ENCODE data around the gene PLD1.

Gene PLD1

DNA sequence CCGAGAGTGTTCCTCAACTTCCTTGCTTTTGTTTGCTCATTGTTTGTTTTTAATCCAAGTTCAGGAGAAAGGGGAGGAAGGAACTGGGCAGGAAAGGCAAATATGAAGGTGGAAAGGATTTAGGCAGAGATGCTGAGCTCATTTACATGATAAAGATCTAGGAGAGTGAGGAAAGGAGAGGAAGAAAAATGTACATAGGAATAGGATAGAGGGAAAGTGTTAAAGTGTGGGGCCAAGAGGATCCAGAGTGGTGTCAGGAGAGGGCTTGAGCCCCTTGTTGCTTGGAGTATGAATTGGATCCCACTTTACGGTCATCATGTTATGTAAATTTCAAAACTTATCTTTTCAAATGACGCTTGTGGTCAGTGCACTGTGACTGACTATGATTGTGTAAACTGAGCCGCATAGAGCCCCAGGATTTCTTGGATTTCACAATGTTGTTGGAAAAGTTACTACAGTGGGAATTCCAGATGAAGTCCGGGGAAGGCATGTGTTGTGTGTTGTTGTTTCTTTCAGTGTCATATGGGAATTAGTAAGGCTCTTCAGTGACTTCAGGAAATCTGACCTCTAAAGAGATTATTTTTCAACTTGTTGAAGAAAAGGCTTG, 15.0 kb upstream of the PLD1 start:
- TF ChIP-seq, protein P1, sequence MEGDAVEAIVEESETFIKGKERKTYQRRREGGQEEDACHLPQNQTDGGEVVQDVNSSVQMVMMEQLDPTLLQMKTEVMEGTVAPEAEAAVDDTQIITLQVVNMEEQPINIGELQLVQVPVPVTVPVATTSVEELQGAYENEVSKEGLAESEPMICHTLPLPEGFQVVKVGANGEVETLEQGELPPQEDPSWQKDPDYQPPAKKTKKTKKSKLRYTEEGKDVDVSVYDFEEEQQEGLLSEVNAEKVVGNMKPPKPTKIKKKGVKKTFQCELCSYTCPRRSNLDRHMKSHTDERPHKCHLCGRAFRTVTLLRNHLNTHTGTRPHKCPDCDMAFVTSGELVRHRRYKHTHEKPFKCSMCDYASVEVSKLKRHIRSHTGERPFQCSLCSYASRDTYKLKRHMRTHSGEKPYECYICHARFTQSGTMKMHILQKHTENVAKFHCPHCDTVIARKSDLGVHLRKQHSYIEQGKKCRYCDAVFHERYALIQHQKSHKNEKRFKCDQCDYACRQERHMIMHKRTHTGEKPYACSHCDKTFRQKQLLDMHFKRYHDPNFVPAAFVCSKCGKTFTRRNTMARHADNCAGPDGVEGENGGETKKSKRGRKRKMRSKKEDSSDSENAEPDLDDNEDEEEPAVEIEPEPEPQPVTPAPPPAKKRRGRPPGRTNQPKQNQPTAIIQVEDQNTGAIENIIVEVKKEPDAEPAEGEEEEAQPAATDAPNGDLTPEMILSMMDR (IDR thresholded peaks at IDR 0.05; ENCODE audit: insufficient read depth, low read depth, low read length, missing control alignments) = no peak
- peak; percentile 75 for DNase-seq (ENCODE audit: low read depth)
- H3K4me3 ChIP-seq (ENCODE audit: low read length) = no peak overlapping the region

- peak; percentile 77 for DNase-seq (ENCODE audit: low read depth)
- H3K4me3 ChIP-seq (ENCODE audit: low read length) = no peak overlapping the region
- TF ChIP-seq, protein P1 (IDR thresholded peaks at IDR 0.05; ENCODE audit: insufficient read depth, low read depth, low read length, missing control alignments) = no peak
These were observed 14.5 kb upstream of the PLD1 start for GRCh38 chr3:171824824-171825221.

GRCh38 chr3:171824116-171824515, 13.8 kb upstream of the PLD1 start:
- TF ChIP-seq, protein P1 (IDR thresholded peaks at IDR 0.05; ENCODE audit: insufficient read depth, low read depth, low read length, missing control alignments) = no peak
- DNase-seq (ENCODE audit: low read depth) = no peak
- no peak overlapping the region for H3K4me3 ChIP-seq (ENCODE audit: low read length)

- DNase-seq (ENCODE audit: low read depth) = no peak
- H3K4me3 ChIP-seq (ENCODE audit: low read length) = no peak overlapping the region
- TF ChIP-seq, protein P1 (IDR thresholded peaks at IDR 0.05; ENCODE audit: insufficient read depth, low read depth, low read length, missing control alignments) = no peak
These were observed 12.3 kb upstream of the PLD1 start for GRCh38 chr3:171822431-171823106.

DNA sequence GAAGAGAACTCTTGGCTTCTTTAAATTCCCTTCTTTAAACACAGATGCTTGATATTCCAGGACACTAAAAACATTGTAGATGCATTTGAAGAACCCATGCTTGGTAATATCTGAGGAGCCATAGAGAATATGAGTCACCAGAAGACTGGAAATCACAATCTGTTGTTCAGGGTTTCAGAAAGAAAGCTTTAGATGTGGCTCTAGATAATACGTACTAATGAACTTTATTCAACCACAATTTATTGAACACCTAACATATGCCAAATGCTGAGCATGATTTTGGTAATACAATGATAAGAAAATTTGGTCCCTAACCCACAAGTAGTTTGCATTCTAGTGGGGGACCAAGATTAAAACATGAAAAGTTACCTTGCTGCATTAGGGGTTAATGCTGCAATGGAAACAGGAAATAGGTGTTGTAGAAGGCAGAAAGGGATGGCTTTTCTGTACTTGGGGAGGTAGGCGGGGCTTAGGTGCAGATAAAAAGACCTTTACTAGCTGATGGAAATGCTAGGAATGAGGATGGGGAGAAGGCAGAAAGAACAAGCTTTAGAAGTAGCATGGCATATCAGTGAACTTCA, 11.6 kb upstream of the PLD1 start:
- no peak overlapping the region for H3K4me3 ChIP-seq (ENCODE audit: low read length)
- TF ChIP-seq, protein P1 (IDR thresholded peaks at IDR 0.05; ENCODE audit: insufficient read depth, low read depth, low read length, missing control alignments) = no peak
- no peak for DNase-seq (ENCODE audit: low read depth)

DNA sequence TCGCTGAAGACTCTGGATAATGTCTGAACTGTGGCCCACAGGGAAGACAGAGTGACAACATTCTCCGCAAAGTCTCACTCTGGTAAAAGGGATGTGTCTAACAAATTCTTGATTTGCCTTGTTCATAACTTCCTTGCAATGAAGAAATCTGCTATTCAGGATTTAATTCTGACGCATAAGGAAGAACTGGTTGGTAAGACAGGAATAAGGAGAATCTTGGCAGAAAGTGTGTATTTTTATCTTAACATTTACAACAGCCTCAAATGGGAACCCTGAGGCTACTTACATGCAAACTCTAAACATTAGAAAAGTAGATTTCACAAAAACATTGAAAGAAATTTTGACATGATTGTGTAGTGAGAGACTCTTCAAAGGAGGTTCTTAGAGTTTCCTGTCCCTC, 10.8 kb upstream of the PLD1 start:
- TF ChIP-seq, protein P1 (IDR thresholded peaks at IDR 0.05; ENCODE audit: insufficient read depth, low read depth, low read length, missing control alignments) = no peak
- no peak for DNase-seq (ENCODE audit: low read depth)
- no peak overlapping the region for H3K4me3 ChIP-seq (ENCODE audit: low read length)

All from epithelial cell of esophagus (primary cell).